ENCODE measurements around the gene SKAP2. TPM values are rescaled to one million over a fixed set of nuclear protein-coding genes. Genes with fewer than 3 reads are reported as not detected.

SKAP2 gene
- total and polyA plus RNA-seq, 2 of the 4 experiments (the other 2 are of a cell fraction): 5.7 to 7.4 TPM

GRCh38 chr7:26630361-26630760, 234.0 kb downstream of the SKAP2 start:
- H3K4me2 ChIP-seq (ENCODE audit: low read depth, low read length): no peak overlapping the region
- in situ Hi-C loops (cut with MboI; ENCODE audit: low sequenced_read_pairs) (no loop called here), dilution Hi-C loops (cut with HindIII; ENCODE audit: low sequenced_read_pairs, unreplicated experiment) (no loop called here), intact Hi-C loops (cut with micrococcal nuclease) (no loop called here)
- no TSS peak for BruUV-seq (replicated peaks)
- H2AK5ac ChIP-seq (ENCODE audit: low read depth, low read length): no peak overlapping the region
- no peaks in the 10 kb centered on the region for H4K20me1 ChIP-seq (ENCODE audit: insufficient read depth, low read length)
- H3K14ac ChIP-seq (replicated peaks; ENCODE audit: low read depth, low read length): no peak overlapping the region
- H2AFZ ChIP-seq (replicated peaks; ENCODE audit: low read length, poor library complexity): no peak overlapping the region
- H3K56ac ChIP-seq (ENCODE audit: extremely low read depth, insufficient read depth, low read length): no peak overlapping the region
- H3K27ac ChIP-seq (ENCODE audit: insufficient read depth, low read length): no peak overlapping the region
- no peak overlapping the region for H2BK15ac ChIP-seq (ENCODE audit: low read depth, low read length)
- no peaks in the 10 kb centered on the region for H3K4me1 ChIP-seq (ENCODE audit: control insufficient read depth, insufficient read depth, low read length)
- H4K91ac ChIP-seq (ENCODE audit: insufficient read depth, low read depth, low read length): no peak overlapping the region
- peaks cover 6% of the 10 kb centered on the region for H3K27me3 ChIP-seq (ENCODE audit: control insufficient read depth, insufficient read depth, low read length)
- POLR2A ChIA-PET (ENCODE audit: unreplicated experiment): no interaction called here
- H3K4me3 ChIP-seq (ENCODE audit: insufficient read depth, low read depth, low read length): no peak overlapping the region
- TF ChIP-seq CHD1 (IDR thresholded peaks at IDR 0.05; ENCODE audit: low read depth, low read length) (no peak), MAFK (IDR thresholded peaks at IDR 0.05; ENCODE audit: low read depth, low read length) (no peak), MXI1 (IDR thresholded peaks at IDR 0.05; ENCODE audit: borderline replicate concordance, low read depth, low read length) (no peak), NFE2L2 (IDR thresholded peaks at IDR 0.05; ENCODE audit: low read depth, low read length) (no peak), FOS (IDR thresholded peaks at IDR 0.05; ENCODE audit: low read depth, low read length) (no peak), POLR2A (IDR thresholded peaks at IDR 0.05; ENCODE audit: low read depth, low read length) (no peak), BHLHE40 (IDR thresholded peaks at IDR 0.05; ENCODE audit: low read depth, low read length) (no peak), RAD21 (IDR thresholded peaks at IDR 0.05; ENCODE audit: low read length) (no peak), USF2 (IDR thresholded peaks at IDR 0.05; ENCODE audit: low read depth, low read length) (no peak), CTCF (conservative IDR thresholded peaks at IDR 0.05; ENCODE audit: low read depth, low read length) (no peak), RFX5 (IDR thresholded peaks at IDR 0.05; ENCODE audit: low read depth, low read length) (no peak), CEBPB (IDR thresholded peaks at IDR 0.05; ENCODE audit: low read depth, low read length) (no peak), MAZ (IDR thresholded peaks at IDR 0.05; ENCODE audit: borderline replicate concordance, low read depth, low read length) (no peak), RCOR1 (IDR thresholded peaks at IDR 0.05; ENCODE audit: insufficient replicate concordance, low read length) (no peak), ELK1 (IDR thresholded peaks at IDR 0.05; ENCODE audit: borderline replicate concordance, low read depth, low read length) (no peak), SMC3 (IDR thresholded peaks at IDR 0.05; ENCODE audit: low read depth, low read length) (no peak)
- H3K36me3 ChIP-seq (ENCODE audit: control insufficient read depth, insufficient read depth, low read length): no peaks in the 10 kb centered on the region
- CTCF ChIA-PET: no interaction called here
- no peak overlapping the region for H2AK9ac ChIP-seq (replicated peaks; ENCODE audit: low read depth, low read length, poor library complexity)
- ATAC-seq (ENCODE audit: low read depth) (no peak), DNase-seq (no peak)
- H2BK5ac ChIP-seq (ENCODE audit: low read depth, low read length, poor library complexity, severe bottlenecking): no peak overlapping the region
- H2BK20ac ChIP-seq (ENCODE audit: low read depth, low read length): no peak overlapping the region
- no peak overlapping the region for H3K23ac ChIP-seq (ENCODE audit: low read depth, low read length)
- 40% methylated on average over 1 of the region's 4 CpGs; no CpG with 5 or more reads in 1 of the 2 experiments for WGBS, 2 experiments (ENCODE audit: extremely low coverage in 2 of 2, insufficient read length in 1 of 2)
- no peaks in the 10 kb centered on the region for H3K9me3 ChIP-seq (ENCODE audit: control insufficient read depth, insufficient read depth, low read length)
- no peak overlapping the region for H4K5ac ChIP-seq (ENCODE audit: low read depth, low read length)
- H4K8ac ChIP-seq (ENCODE audit: low read depth in 2 of 2, low read length in 2 of 2): no peak overlapping the region
- H3K4ac ChIP-seq (ENCODE audit: low read depth, low read length): no peak overlapping the region
- no peak overlapping the region for H2BK120ac ChIP-seq (ENCODE audit: low read depth, low read length)
- H3K18ac ChIP-seq (ENCODE audit: low read depth, low read length): no peak overlapping the region
- H3K9ac ChIP-seq (ENCODE audit: low read depth, low read length): no peak overlapping the region
- H3K9me1 ChIP-seq (ENCODE audit: insufficient read depth, low read length): no peaks in the 10 kb centered on the region
- H3K79me1 ChIP-seq (ENCODE audit: low read depth in 1 of 2, low read length in 2 of 2): no peaks in the 10 kb centered on the region
